Measurements from ENCODE around the gene CKS2.

CKS2 gene

DNA sequence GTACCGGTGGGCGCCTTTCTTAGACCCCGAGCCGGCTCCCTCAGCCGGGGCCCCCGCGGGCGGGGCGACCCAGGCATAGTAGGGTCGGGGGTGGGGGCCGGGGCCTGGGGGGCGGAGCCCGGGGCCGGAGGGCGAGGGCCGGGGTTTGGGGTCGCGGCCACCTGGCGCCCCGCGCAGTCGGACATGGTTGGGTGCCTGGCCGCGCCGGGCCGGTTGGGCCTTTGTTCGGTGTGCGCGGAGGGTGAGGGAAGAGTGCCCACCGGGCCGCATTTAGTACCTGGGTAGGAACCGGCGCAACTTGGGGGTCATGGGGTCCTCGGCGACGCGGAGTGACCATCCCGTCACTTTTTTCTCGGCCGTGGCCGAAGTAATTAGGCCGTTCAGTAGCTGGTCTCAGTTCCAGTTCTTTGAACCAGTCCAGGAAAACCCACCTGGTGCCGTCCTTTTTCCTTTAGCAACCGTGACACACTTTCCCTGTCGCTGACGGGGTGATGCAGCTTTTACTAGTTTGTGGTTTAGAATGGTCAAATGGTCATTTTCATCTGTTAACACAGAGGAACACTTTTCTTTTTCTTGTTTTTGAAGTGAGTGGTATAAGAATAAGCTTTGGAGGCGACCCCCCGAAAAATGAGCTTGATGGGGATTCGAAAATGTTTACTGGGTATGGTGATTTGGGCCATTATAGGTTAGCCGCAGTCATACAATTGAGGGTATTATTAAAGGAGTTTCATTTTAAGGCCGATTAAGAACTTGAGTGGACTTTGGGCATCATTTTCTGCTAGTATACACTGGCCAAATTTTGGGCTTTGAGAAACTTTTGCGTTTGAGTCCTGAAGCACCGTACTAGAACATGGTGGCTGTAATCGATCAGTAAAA lies 589 bp downstream of the CKS2 start:
- WGBS, result 1% methylated on average over 49 of the region's 54 CpGs
- no peaks in the 10 kb centered on the region for H3K9me3 ChIP-seq (ENCODE audit: control insufficient read depth, low read length)
- H2BK120ac ChIP-seq (ENCODE audit: low read depth, low read length), result peak overlapping the region; percentile 39
- peak overlapping the region; percentile 13 for H3K27ac ChIP-seq (ENCODE audit: low read length, poor library complexity, severe bottlenecking)
- H3K4me1 ChIP-seq (ENCODE audit: control insufficient read depth, insufficient read depth, low read depth, low read length), result peaks cover 2% of the 10 kb centered on the region
- H3K79me1 ChIP-seq (replicated peaks; ENCODE audit: low read length, poor library complexity, severe bottlenecking), result peaks cover 8% of the 10 kb centered on the region
- H2AFZ ChIP-seq (ENCODE audit: low read depth, low read length), result no peak overlapping the region
- peak overlapping the region; percentile 21 for H4K91ac ChIP-seq (ENCODE audit: low read length)
- peak overlapping the region in 1 of 2 experiments; percentile 79 for H3K14ac ChIP-seq (ENCODE audit: low read length in 2 of 2)
- H2BK5ac ChIP-seq (ENCODE audit: low read depth, low read length, poor library complexity, severe bottlenecking), result no peak overlapping the region
- H2BK15ac ChIP-seq (ENCODE audit: low read depth, poor library complexity, severe bottlenecking), result no peak overlapping the region
- no peak overlapping the region for H2AK5ac ChIP-seq (ENCODE audit: low read length, severe bottlenecking)
- peak overlapping the region; percentile 88 for H3K9ac ChIP-seq (ENCODE audit: low read length)
- H4K8ac ChIP-seq (ENCODE audit: low read length), result no peak overlapping the region
- peaks cover 0 to 26% of the 10 kb centered on the region in 2 experiments for H3K36me3 ChIP-seq (ENCODE audit: control insufficient read depth in 1 of 2, insufficient read depth in 2 of 2, low read depth in 1 of 2, low read length in 2 of 2)
- H3K18ac ChIP-seq (ENCODE audit: low read depth in 1 of 2, low read length in 2 of 2), result peak overlapping the region in 1 of 2 experiments; percentile 84
- H3K27me3 ChIP-seq (ENCODE audit: control insufficient read depth in 1 of 2, insufficient read depth in 1 of 2, low read length in 2 of 2), result no peaks in the 10 kb centered on the region
- DNase-seq, result peak; percentile 34
- H3K4me2 ChIP-seq (ENCODE audit: low read length, poor library complexity, severe bottlenecking), result peak overlapping the region; percentile 54
- peak overlapping the region; percentile 91 to 96 for H3K4me3 ChIP-seq (ENCODE audit: insufficient read depth in 1 of 2, low read depth in 1 of 2, low read length in 2 of 2)
- H2BK12ac ChIP-seq (ENCODE audit: low read length in 2 of 2), result peak overlapping the region in 1 of 2 experiments; percentile 72
- no peak overlapping the region for H3K23ac ChIP-seq (ENCODE audit: low read length in 2 of 2)
- peak overlapping the region; percentile 46 to 80 for H3K4ac ChIP-seq (ENCODE audit: low read depth in 1 of 2, low read length in 2 of 2)

DNA sequence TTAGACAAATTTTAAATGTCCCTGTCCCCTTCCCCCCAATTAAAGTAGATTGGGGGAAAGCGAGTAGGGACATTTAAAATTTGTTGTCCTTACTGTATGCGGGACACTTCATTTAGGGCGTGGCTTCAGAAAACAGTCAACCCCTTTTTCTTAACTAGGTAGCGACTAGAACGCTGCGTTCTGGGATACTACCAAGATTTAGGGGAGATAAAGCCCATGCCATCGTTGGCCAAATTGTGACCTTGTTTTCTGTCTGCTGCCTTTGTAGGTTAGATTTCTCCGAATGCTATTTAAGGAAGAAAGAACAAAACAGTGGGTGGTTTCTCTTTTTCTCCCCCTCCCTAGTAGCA lies 1.2 kb downstream of the CKS2 start:
- Histone ChIP-seq H4K91ac (ENCODE audit: low read length) (no peak overlapping the region), H2AK5ac (ENCODE audit: low read length, severe bottlenecking) (no peak overlapping the region), H3K4me1 (ENCODE audit: control insufficient read depth, insufficient read depth, low read depth, low read length) (peaks cover 2% of the 10 kb centered on the region), H3K18ac (ENCODE audit: low read depth in 1 of 2, low read length in 2 of 2) (no peak overlapping the region), H2AFZ (ENCODE audit: low read depth, low read length) (no peak overlapping the region), H3K23ac (ENCODE audit: low read length in 2 of 2) (no peak overlapping the region), H3K36me3 (ENCODE audit: control insufficient read depth in 1 of 2, insufficient read depth in 2 of 2, low read depth in 1 of 2, low read length in 2 of 2) (peaks cover 0 to 29% of the 10 kb centered on the region in 2 experiments), H2BK15ac (ENCODE audit: low read depth, poor library complexity, severe bottlenecking) (no peak overlapping the region), H3K79me1 (replicated peaks; ENCODE audit: low read length, poor library complexity, severe bottlenecking) (peaks cover 8% of the 10 kb centered on the region), H3K4me2 (ENCODE audit: low read length, poor library complexity, severe bottlenecking) (peak overlapping the region; percentile 54), H3K9ac (ENCODE audit: low read length) (peak overlapping the region; percentile 88), H3K27ac (ENCODE audit: low read length, poor library complexity, severe bottlenecking) (peak overlapping the region; percentile 33), H3K27me3 (ENCODE audit: control insufficient read depth in 1 of 2, insufficient read depth in 1 of 2, low read length in 2 of 2) (no peaks in the 10 kb centered on the region), H2BK5ac (ENCODE audit: low read depth, low read length, poor library complexity, severe bottlenecking) (no peak overlapping the region), H4K8ac (ENCODE audit: low read length) (no peak overlapping the region), H2BK12ac (ENCODE audit: low read length in 2 of 2) (no peak overlapping the region), H3K14ac (ENCODE audit: low read length in 2 of 2) (no peak overlapping the region), H3K9me3 (ENCODE audit: control insufficient read depth, low read length) (no peaks in the 10 kb centered on the region), H2BK120ac (ENCODE audit: low read depth, low read length) (no peak overlapping the region), H3K4ac (ENCODE audit: low read depth in 1 of 2, low read length in 2 of 2) (no peak overlapping the region), H3K4me3 (ENCODE audit: insufficient read depth in 1 of 2, low read depth in 1 of 2, low read length in 2 of 2) (peak overlapping the region in 1 of 2 experiments; percentile 96)
- DNase-seq, result peak; percentile 51
- 0% methylated on average over 7 of the region's 8 CpGs for WGBS

DNA sequence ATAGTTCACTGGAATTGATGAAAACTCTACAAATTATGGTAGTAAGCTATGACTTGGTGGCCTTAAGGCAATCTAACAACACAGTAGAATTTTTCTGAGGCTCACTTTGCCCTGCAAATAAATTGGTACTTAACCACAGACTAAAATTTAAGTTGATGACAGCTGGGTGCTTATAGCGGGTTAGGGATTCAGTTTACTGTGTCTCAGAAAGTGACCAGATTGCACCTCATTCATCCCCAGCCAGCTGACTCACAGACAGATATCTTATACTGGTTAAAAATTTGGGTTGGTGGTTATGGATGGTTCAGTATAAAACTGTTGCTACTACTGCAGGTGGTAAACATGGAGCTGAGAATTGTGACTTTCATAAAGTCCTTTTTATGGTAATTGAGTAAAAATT lies 2.8 kb downstream of the CKS2 start:
- Histone ChIP-seq H3K4me1 (ENCODE audit: control insufficient read depth, insufficient read depth, low read depth, low read length) (peaks cover 4% of the 10 kb centered on the region), H2BK5ac (ENCODE audit: low read depth, low read length, poor library complexity, severe bottlenecking) (no peak overlapping the region), H3K36me3 (ENCODE audit: control insufficient read depth in 1 of 2, insufficient read depth in 2 of 2, low read depth in 1 of 2, low read length in 2 of 2) (peaks cover 0 to 20% of the 10 kb centered on the region in 2 experiments), H2BK120ac (ENCODE audit: low read depth, low read length) (no peak overlapping the region), H3K27me3 (ENCODE audit: control insufficient read depth in 1 of 2, insufficient read depth in 1 of 2, low read length in 2 of 2) (no peaks in the 10 kb centered on the region), H2AFZ (ENCODE audit: low read depth, low read length) (no peak overlapping the region), H3K9me3 (ENCODE audit: control insufficient read depth, low read length) (no peaks in the 10 kb centered on the region), H2AK5ac (ENCODE audit: low read length, severe bottlenecking) (no peak overlapping the region), H3K14ac (ENCODE audit: low read length in 2 of 2) (no peak overlapping the region), H3K4me2 (ENCODE audit: low read length, poor library complexity, severe bottlenecking) (peak overlapping the region; percentile 66), H4K91ac (ENCODE audit: low read length) (no peak overlapping the region), H3K9ac (ENCODE audit: low read length) (peak overlapping the region; percentile 88), H2BK12ac (ENCODE audit: low read length in 2 of 2) (no peak overlapping the region), H4K8ac (ENCODE audit: low read length) (no peak overlapping the region), H3K4me3 (ENCODE audit: insufficient read depth in 1 of 2, low read depth in 1 of 2, low read length in 2 of 2) (peak overlapping the region in 1 of 2 experiments; percentile 96), H3K79me1 (replicated peaks; ENCODE audit: low read length, poor library complexity, severe bottlenecking) (peaks cover 10% of the 10 kb centered on the region), H3K4ac (ENCODE audit: low read depth in 1 of 2, low read length in 2 of 2) (no peak overlapping the region), H3K23ac (ENCODE audit: low read length in 2 of 2) (no peak overlapping the region), H2BK15ac (ENCODE audit: low read depth, poor library complexity, severe bottlenecking) (no peak overlapping the region), H3K18ac (ENCODE audit: low read depth in 1 of 2, low read length in 2 of 2) (no peak overlapping the region), H3K27ac (ENCODE audit: low read length, poor library complexity, severe bottlenecking) (no peak overlapping the region)
- DNase-seq, result peak; percentile 42
- no CpG with 5 or more reads among the region's 1 CpG for WGBS

DNA sequence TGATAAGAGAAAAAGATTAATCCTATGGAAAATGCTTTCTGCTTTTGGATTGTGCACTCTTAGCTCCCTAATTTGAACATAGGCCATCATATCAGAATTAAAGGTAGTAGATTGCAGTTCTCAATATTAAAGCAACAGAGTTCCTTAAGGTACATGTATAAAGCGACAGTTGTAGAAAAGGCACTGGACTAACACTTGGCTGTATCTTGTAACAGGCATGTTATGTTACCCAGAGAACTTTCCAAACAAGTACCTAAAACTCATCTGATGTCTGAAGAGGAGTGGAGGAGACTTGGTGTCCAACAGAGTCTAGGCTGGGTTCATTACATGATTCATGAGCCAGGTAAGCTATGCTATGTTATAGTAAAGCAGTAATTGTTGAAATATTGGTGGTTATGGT lies 4.0 kb downstream of the CKS2 start:
- no CpG with 5 or more reads among the region's 1 CpG for WGBS
- H3K27ac ChIP-seq (ENCODE audit: low read length, poor library complexity, severe bottlenecking), result no peak overlapping the region
- no peaks in the 10 kb centered on the region for H3K9me3 ChIP-seq (ENCODE audit: control insufficient read depth, low read length)
- no peak overlapping the region for H2AFZ ChIP-seq (ENCODE audit: low read depth, low read length)
- no peak overlapping the region for H2BK5ac ChIP-seq (ENCODE audit: low read depth, low read length, poor library complexity, severe bottlenecking)
- DNase-seq, result no peak
- no peaks in the 10 kb centered on the region for H3K27me3 ChIP-seq (ENCODE audit: control insufficient read depth in 1 of 2, insufficient read depth in 1 of 2, low read length in 2 of 2)
- peak overlapping the region in 1 of 2 experiments; percentile 96 for H3K4me3 ChIP-seq (ENCODE audit: insufficient read depth in 1 of 2, low read depth in 1 of 2, low read length in 2 of 2)
- peaks cover 10% of the 10 kb centered on the region for H3K79me1 ChIP-seq (replicated peaks; ENCODE audit: low read length, poor library complexity, severe bottlenecking)
- no peak overlapping the region for H4K8ac ChIP-seq (ENCODE audit: low read length)
- H3K23ac ChIP-seq (ENCODE audit: low read length in 2 of 2), result no peak overlapping the region
- H3K18ac ChIP-seq (ENCODE audit: low read depth in 1 of 2, low read length in 2 of 2), result no peak overlapping the region
- no peak overlapping the region for H2BK12ac ChIP-seq (ENCODE audit: low read length in 2 of 2)
- peaks cover 4% of the 10 kb centered on the region for H3K4me1 ChIP-seq (ENCODE audit: control insufficient read depth, insufficient read depth, low read depth, low read length)
- no peak overlapping the region for H3K14ac ChIP-seq (ENCODE audit: low read length in 2 of 2)
- H2AK5ac ChIP-seq (ENCODE audit: low read length, severe bottlenecking), result no peak overlapping the region
- H4K91ac ChIP-seq (ENCODE audit: low read length), result no peak overlapping the region
- H3K36me3 ChIP-seq (ENCODE audit: control insufficient read depth in 1 of 2, insufficient read depth in 2 of 2, low read depth in 1 of 2, low read length in 2 of 2), result peaks cover 0 to 20% of the 10 kb centered on the region in 2 experiments
- no peak overlapping the region for H3K4me2 ChIP-seq (ENCODE audit: low read length, poor library complexity, severe bottlenecking)
- H2BK15ac ChIP-seq (ENCODE audit: low read depth, poor library complexity, severe bottlenecking), result no peak overlapping the region
- peak overlapping the region; percentile 88 for H3K9ac ChIP-seq (ENCODE audit: low read length)
- H3K4ac ChIP-seq (ENCODE audit: low read depth in 1 of 2, low read length in 2 of 2), result no peak overlapping the region
- no peak overlapping the region for H2BK120ac ChIP-seq (ENCODE audit: low read depth, low read length)
